LNCaP clone FGC (cell line): Measurements from ENCODE around the gene L2HGDH.
A peak's percentile ranks its signal among the peaks of the same experiment; 100 is the strongest.

Experiments used
- DNase-seq: peaks from one replicate; pipeline ENCODE4 v3.0.0-alpha.2; 2011; ENCODE audit warnings: low read depth
- H3K4me3 ChIP-seq: 2 replicates; pipeline ENCODE4 v1.5.1; 2011; ENCODE audit warnings: mild to moderate bottlenecking, low read depth, low read length, control low read depth
- CTCF ChIP-seq: IDR thresholded peaks from 2 replicates; pipeline ENCODE4 v1.5.1; 2012; ENCODE audit warnings: mild to moderate bottlenecking; ENCODE audit not compliant: control insufficient read depth, insufficient read depth; ENCODE audit errors: extremely low read depth

L2HGDH gene

GRCh38 chr14:50225067-50225973, 86.7 kb downstream of the L2HGDH start:
- DNase-seq = peak; percentile 80
- H3K4me3 ChIP-seq = peak overlapping the region; percentile 31
- no peak for TF ChIP-seq CTCF

- no peak for DNase-seq
- no peak overlapping the region for H3K4me3 ChIP-seq
- TF ChIP-seq CTCF = no peak
Observed at GRCh38 chr14:50222055-50222613, 89.9 kb downstream of the L2HGDH start.

- DNase-seq = no peak
- no peak for TF ChIP-seq CTCF
- no peak overlapping the region for H3K4me3 ChIP-seq
Observed at GRCh38 chr14:50218501-50218900, 93.5 kb downstream of the L2HGDH start.

GRCh38 chr14:50215416-50215815, 96.6 kb downstream of the L2HGDH start:
- no peak for TF ChIP-seq CTCF
- H3K4me3 ChIP-seq = no peak overlapping the region
- DNase-seq = no peak

GRCh38 chr14:50213795-50214194, 98.2 kb downstream of the L2HGDH start:
- no peak overlapping the region for H3K4me3 ChIP-seq
- no peak for DNase-seq
- no peak for TF ChIP-seq CTCF

- no peak for TF ChIP-seq CTCF
- no peak overlapping the region for H3K4me3 ChIP-seq
- no peak for DNase-seq
Observed at GRCh38 chr14:50212726-50213125, 99.3 kb downstream of the L2HGDH start.
